NT2/D1 (cell line): ENCODE results near the gene WDR70.

Source experiments
- SUZ12 ChIP-seq: IDR thresholded peaks from 2 replicates; pipeline ENCODE4 v1.6.1; 2011; ENCODE audit not compliant: insufficient read length, insufficient read depth; ENCODE audit errors: extremely low read depth
- YY1 ChIP-seq: IDR thresholded peaks from 2 replicates; pipeline ENCODE4 v1.6.1; 2011; ENCODE audit not compliant: insufficient read length, insufficient read depth

- no peak for TF ChIP-seq SUZ12
- no peak for TF ChIP-seq YY1
Measured at GRCh38 chr5:37576552-37576951, 197.4 kb downstream of the WDR70 start.
